ENCODE results near the gene BTNL8.

The BTNL8 gene

GRCh38 chr5:180901319-180902009 is 2.5 kb downstream of the BTNL8 start:
- no peak overlapping the region for H3K18ac ChIP-seq (ENCODE audit: low read length)
- H3K27ac ChIP-seq (replicated peaks; ENCODE audit: low read length): no peak overlapping the region
- no peak overlapping the region for H4K91ac ChIP-seq (ENCODE audit: low read depth, low read length, poor library complexity)
- peaks cover 0 to 2% (median 0%) of the 10 kb centered on the region in 3 experiments for H3K27me3 ChIP-seq (ENCODE audit: control insufficient read depth in 3 of 3, insufficient read depth in 3 of 3, low read depth in 1 of 3, low read length in 3 of 3)
- H3K4ac ChIP-seq (ENCODE audit: low read length): no peak overlapping the region
- no peak overlapping the region for H2BK5ac ChIP-seq (ENCODE audit: low read length)
- H4K8ac ChIP-seq (ENCODE audit: low read depth, low read length): no peak overlapping the region
- no peak for DNase-seq (ENCODE audit: low spot score)
- H2AFZ ChIP-seq (ENCODE audit: low read length): no peak overlapping the region
- H3K36me3 ChIP-seq (replicated peaks in 1 of 2; ENCODE audit: control insufficient read depth in 2 of 2, insufficient read depth in 2 of 2, low read length in 2 of 2): no peaks in the 10 kb centered on the region
- H3K23ac ChIP-seq (ENCODE audit: low read depth, low read length, poor library complexity): no peak overlapping the region
- H3K4me1 ChIP-seq (ENCODE audit: control insufficient read depth in 2 of 2, insufficient read depth in 1 of 2, low read depth in 1 of 2, low read length in 2 of 2): no peaks in the 10 kb centered on the region
- H3K4me2 ChIP-seq (ENCODE audit: insufficient read depth, low read length, poor library complexity, severe bottlenecking): no peak overlapping the region
- H3K4me3 ChIP-seq (ENCODE audit: low read length in 2 of 2): no peak overlapping the region
- H2BK120ac ChIP-seq (ENCODE audit: low read depth, low read length): no peak overlapping the region
- H2BK15ac ChIP-seq (ENCODE audit: low read length): no peak overlapping the region
- no peak overlapping the region for H3K14ac ChIP-seq (ENCODE audit: low read length)
- H3K9ac ChIP-seq (ENCODE audit: low read depth, low read length, poor library complexity): no peak overlapping the region
- H3K79me1 ChIP-seq (ENCODE audit: low read depth, low read length): no peaks in the 10 kb centered on the region
- H2AK5ac ChIP-seq (ENCODE audit: low read depth, low read length): no peak overlapping the region
- H3K9me3 ChIP-seq (replicated peaks in 1 of 2; ENCODE audit: control insufficient read depth in 2 of 2, insufficient read depth in 1 of 2, low read depth in 1 of 2, low read length in 2 of 2): no peaks in the 10 kb centered on the region
- WGBS, 2 donors (ENCODE audit: extremely low coverage in 2 of 2, insufficient read length in 2 of 2, insufficient replicate concordance in 1 of 2): no CpG with 5 or more reads among the region's 7 CpGs
- no peak overlapping the region for H2BK12ac ChIP-seq (ENCODE audit: low read length)

GRCh38 chr5:180908400-180908799 is 9.4 kb downstream of the BTNL8 start:
- H2BK120ac ChIP-seq (ENCODE audit: low read depth, low read length): no peak overlapping the region
- peak overlapping the region; percentile 91 for H3K18ac ChIP-seq (ENCODE audit: low read length)
- H3K4me3 ChIP-seq (ENCODE audit: low read length in 2 of 2): no peak overlapping the region
- peak overlapping the region; percentile 68 for H2BK15ac ChIP-seq (ENCODE audit: low read length)
- no CpG with 5 or more reads among the region's 9 CpGs for WGBS, 2 donors (ENCODE audit: extremely low coverage in 2 of 2, insufficient read length in 2 of 2, insufficient replicate concordance in 1 of 2)
- H3K4me2 ChIP-seq (ENCODE audit: insufficient read depth, low read length, poor library complexity, severe bottlenecking): no peak overlapping the region
- no peak overlapping the region for H4K8ac ChIP-seq (ENCODE audit: low read depth, low read length)
- no peak overlapping the region for H3K23ac ChIP-seq (ENCODE audit: low read depth, low read length, poor library complexity)
- peak overlapping the region; percentile 38 for H2AFZ ChIP-seq (ENCODE audit: low read length)
- peak overlapping the region; percentile 6 for H3K4ac ChIP-seq (ENCODE audit: low read length)
- H4K91ac ChIP-seq (ENCODE audit: low read depth, low read length, poor library complexity): no peak overlapping the region
- DNase-seq (ENCODE audit: low spot score): no peak
- H3K79me1 ChIP-seq (ENCODE audit: low read depth, low read length): no peaks in the 10 kb centered on the region
- peaks cover 0 to 3% of the 10 kb centered on the region in 2 donors for H3K9me3 ChIP-seq (replicated peaks in 1 of 2; ENCODE audit: control insufficient read depth in 2 of 2, insufficient read depth in 1 of 2, low read depth in 1 of 2, low read length in 2 of 2)
- H3K36me3 ChIP-seq (replicated peaks in 1 of 2; ENCODE audit: control insufficient read depth in 2 of 2, insufficient read depth in 2 of 2, low read length in 2 of 2): no peaks in the 10 kb centered on the region
- H3K14ac ChIP-seq (ENCODE audit: low read length): no peak overlapping the region
- H2BK12ac ChIP-seq (ENCODE audit: low read length): peak overlapping the region; percentile 24
- no peak overlapping the region for H2AK5ac ChIP-seq (ENCODE audit: low read depth, low read length)
- H3K4me1 ChIP-seq (ENCODE audit: control insufficient read depth in 2 of 2, insufficient read depth in 1 of 2, low read depth in 1 of 2, low read length in 2 of 2): peaks cover 0 to 10% of the 10 kb centered on the region in 2 donors
- no peak overlapping the region for H2BK5ac ChIP-seq (ENCODE audit: low read length)
- no peak overlapping the region for H3K9ac ChIP-seq (ENCODE audit: low read depth, low read length, poor library complexity)
- peaks cover 0 to 2% (median 0%) of the 10 kb centered on the region in 3 experiments for H3K27me3 ChIP-seq (ENCODE audit: control insufficient read depth in 3 of 3, insufficient read depth in 3 of 3, low read depth in 1 of 3, low read length in 3 of 3)
- no peak overlapping the region for H3K27ac ChIP-seq (replicated peaks; ENCODE audit: low read length)

- WGBS, 2 donors (ENCODE audit: extremely low coverage in 2 of 2, insufficient read length in 2 of 2, insufficient replicate concordance in 1 of 2): no CpG with 5 or more reads among the region's 9 CpGs
Measured at GRCh38 chr5:180908998-180909731, 10.2 kb downstream of the BTNL8 start.

GRCh38 chr5:180909782-180910181 is 10.8 kb downstream of the BTNL8 start:
- DNase-seq (ENCODE audit: low spot score): no peak
- Histone ChIP-seq H3K18ac (ENCODE audit: low read length) (no peak overlapping the region), H4K91ac (ENCODE audit: low read depth, low read length, poor library complexity) (no peak overlapping the region), H2BK5ac (ENCODE audit: low read length) (no peak overlapping the region), H3K4me3 (ENCODE audit: low read length in 2 of 2) (no peak overlapping the region), H3K4me1 (ENCODE audit: control insufficient read depth in 2 of 2, insufficient read depth in 1 of 2, low read depth in 1 of 2, low read length in 2 of 2) (peaks cover 0 to 10% of the 10 kb centered on the region in 2 donors), H3K4me2 (ENCODE audit: insufficient read depth, low read length, poor library complexity, severe bottlenecking) (no peak overlapping the region), H2AK5ac (ENCODE audit: low read depth, low read length) (no peak overlapping the region), H3K9ac (ENCODE audit: low read depth, low read length, poor library complexity) (no peak overlapping the region), H3K9me3 (replicated peaks in 1 of 2; ENCODE audit: control insufficient read depth in 2 of 2, insufficient read depth in 1 of 2, low read depth in 1 of 2, low read length in 2 of 2) (peaks cover 0 to 3% of the 10 kb centered on the region in 2 donors), H3K36me3 (replicated peaks in 1 of 2; ENCODE audit: control insufficient read depth in 2 of 2, insufficient read depth in 2 of 2, low read length in 2 of 2) (no peaks in the 10 kb centered on the region), H2BK120ac (ENCODE audit: low read depth, low read length) (no peak overlapping the region), H2BK15ac (ENCODE audit: low read length) (no peak overlapping the region), H3K4ac (ENCODE audit: low read length) (no peak overlapping the region), H3K14ac (ENCODE audit: low read length) (no peak overlapping the region), H2BK12ac (ENCODE audit: low read length) (no peak overlapping the region), H4K8ac (ENCODE audit: low read depth, low read length) (no peak overlapping the region), H3K23ac (ENCODE audit: low read depth, low read length, poor library complexity) (no peak overlapping the region), H3K27me3 (ENCODE audit: control insufficient read depth in 3 of 3, insufficient read depth in 3 of 3, low read depth in 1 of 3, low read length in 3 of 3) (peaks cover 0 to 2% (median 0%) of the 10 kb centered on the region in 3 experiments), H3K79me1 (ENCODE audit: low read depth, low read length) (no peaks in the 10 kb centered on the region), H2AFZ (ENCODE audit: low read length) (no peak overlapping the region), H3K27ac (replicated peaks; ENCODE audit: low read length) (no peak overlapping the region)
- WGBS, 2 donors (ENCODE audit: extremely low coverage in 2 of 2, insufficient read length in 2 of 2, insufficient replicate concordance in 1 of 2): no CpG with 5 or more reads among the region's 5 CpGs

More at GRCh38 chr5:180908998-180909731, 10.2 kb downstream of the BTNL8 start:
- Histone ChIP-seq H3K18ac (ENCODE audit: low read length) (no peak overlapping the region), H3K36me3 (replicated peaks in 1 of 2; ENCODE audit: control insufficient read depth in 2 of 2, insufficient read depth in 2 of 2, low read length in 2 of 2) (no peaks in the 10 kb centered on the region), H3K9ac (ENCODE audit: low read depth, low read length, poor library complexity) (no peak overlapping the region), H3K27ac (replicated peaks; ENCODE audit: low read length) (no peak overlapping the region), H2BK5ac (ENCODE audit: low read length) (no peak overlapping the region), H3K4me1 (ENCODE audit: control insufficient read depth in 2 of 2, insufficient read depth in 1 of 2, low read depth in 1 of 2, low read length in 2 of 2) (peaks cover 0 to 10% of the 10 kb centered on the region in 2 donors), H3K14ac (ENCODE audit: low read length) (no peak overlapping the region), H3K4me2 (ENCODE audit: insufficient read depth, low read length, poor library complexity, severe bottlenecking) (no peak overlapping the region), H3K4ac (ENCODE audit: low read length) (no peak overlapping the region), H4K8ac (ENCODE audit: low read depth, low read length) (no peak overlapping the region), H3K27me3 (ENCODE audit: control insufficient read depth in 3 of 3, insufficient read depth in 3 of 3, low read depth in 1 of 3, low read length in 3 of 3) (peaks cover 0 to 2% (median 0%) of the 10 kb centered on the region in 3 experiments), H2BK12ac (ENCODE audit: low read length) (no peak overlapping the region), H3K23ac (ENCODE audit: low read depth, low read length, poor library complexity) (no peak overlapping the region), H3K4me3 (ENCODE audit: low read length in 2 of 2) (no peak overlapping the region), H2AFZ (ENCODE audit: low read length) (no peak overlapping the region), H4K91ac (ENCODE audit: low read depth, low read length, poor library complexity) (no peak overlapping the region), H3K9me3 (replicated peaks in 1 of 2; ENCODE audit: control insufficient read depth in 2 of 2, insufficient read depth in 1 of 2, low read depth in 1 of 2, low read length in 2 of 2) (peaks cover 0 to 3% of the 10 kb centered on the region in 2 donors), H2BK15ac (ENCODE audit: low read length) (no peak overlapping the region), H3K79me1 (ENCODE audit: low read depth, low read length) (no peaks in the 10 kb centered on the region), H2AK5ac (ENCODE audit: low read depth, low read length) (no peak overlapping the region), H2BK120ac (ENCODE audit: low read depth, low read length) (no peak overlapping the region)
- no peak for DNase-seq (ENCODE audit: low spot score)

Data from neuronal stem cell (in vitro differentiated cells).